Thyroid gland (tissue), 4 donors: ENCODE measurements around the gene CCDC194.

Experiments used
- CTCF ChIP-seq, 6 experiments: fragments of 200-600 bp in 3 of 6; fragments of 450-650 bp in 3 of 6; sonication (generic) in 3 of 6; IDR thresholded peaks; one replicate each; pipeline ENCODE4 v1.5.1; 2016 to 2019; ENCODE audit warnings: antibody characterized with exemption in 6 of 6, mild to moderate bottlenecking in 2 of 6, inconsistent platforms in 1 of 6, moderate library complexity in 1 of 6
- POLR2A ChIP-seq, 2 donors: fragments of 450-650 bp; IDR thresholded peaks; one replicate each; pipeline ENCODE4 v1.6.1; 2017; ENCODE audit warnings: antibody characterized with exemption in 2 of 2, mild to moderate bottlenecking in 2 of 2, moderate library complexity in 1 of 2

- TF ChIP-seq POLR2A (IDR thresholded peaks at IDR 0.05) (no peak), CTCF (IDR thresholded peaks at IDR 0.05) (no peak)
Measured at GRCh38 chr19:17359905-17360800, 33.8 kb downstream of the CCDC194 start.
